Measurements from ENCODE around the gene FAM241B.

Gene FAM241B

GRCh38 chr10:69629897-69630650 is at the start of gene FAM241B:
TSS of gene FAM241B (plus strand) at chr10:69630247. CDS start at chr10:69631744, 1,497 bp downstream.
- peak; percentile 55 for DNase-seq (ENCODE audit: low read depth)

GRCh38 chr10:69580435-69580834 is 49.6 kb upstream of the FAM241B start:
- DNase-seq (ENCODE audit: low read depth): no peak

- no peak for DNase-seq (ENCODE audit: low read depth)
Observed at GRCh38 chr10:69583106-69583505, 46.9 kb upstream of the FAM241B start.

- DNase-seq (ENCODE audit: low read depth): no peak
Observed at GRCh38 chr10:69584624-69585023, 45.4 kb upstream of the FAM241B start.

- DNase-seq (ENCODE audit: low read depth): no peak
Observed at GRCh38 chr10:69588358-69588757, 41.7 kb upstream of the FAM241B start.

- DNase-seq (ENCODE audit: low read depth): no peak
Observed at GRCh38 chr10:69600761-69601330, 29.2 kb upstream of the FAM241B start.

GRCh38 chr10:69609077-69609476 is 21.0 kb upstream of the FAM241B start:
- DNase-seq (ENCODE audit: low read depth): no peak

- DNase-seq (ENCODE audit: low read depth): no peak
Observed at GRCh38 chr10:69612760-69613159, 17.3 kb upstream of the FAM241B start.

GRCh38 chr10:69614130-69614529 is 15.9 kb upstream of the FAM241B start:
- DNase-seq (ENCODE audit: low read depth): no peak

GRCh38 chr10:69616358-69616757 is 13.7 kb upstream of the FAM241B start:
- no peak for DNase-seq (ENCODE audit: low read depth)

GRCh38 chr10:69618746-69619145 is 11.3 kb upstream of the FAM241B start:
- DNase-seq (ENCODE audit: low read depth): no peak

GRCh38 chr10:69619626-69620025 is 10.4 kb upstream of the FAM241B start:
- DNase-seq (ENCODE audit: low read depth): no peak

- DNase-seq (ENCODE audit: low read depth): no peak
Observed at GRCh38 chr10:69620625-69621024, 9.4 kb upstream of the FAM241B start.

GRCh38 chr10:69624245-69624786 is 5.7 kb upstream of the FAM241B start:
- DNase-seq (ENCODE audit: low read depth): no peak

GRCh38 chr10:69626826-69627225 is 3.2 kb upstream of the FAM241B start:
- no peak for DNase-seq (ENCODE audit: low read depth)

GRCh38 chr10:69628891-69629290 is 1.2 kb upstream of the FAM241B start:
- no peak for DNase-seq (ENCODE audit: low read depth)

GRCh38 chr10:69629519-69629896 is 539 bp upstream of the FAM241B start:
- no peak for DNase-seq (ENCODE audit: low read depth)

GRCh38 chr10:69630651-69631400 is 779 bp downstream of the FAM241B start:
- DNase-seq (ENCODE audit: low read depth): no peak

- DNase-seq (ENCODE audit: low read depth): no peak
Observed at GRCh38 chr10:69631566-69631965, 1.5 kb downstream of the FAM241B start.

GRCh38 chr10:69632516-69633199 is 2.6 kb downstream of the FAM241B start:
- DNase-seq (ENCODE audit: low read depth): no peak

GRCh38 chr10:69633673-69634635 is 3.9 kb downstream of the FAM241B start:
- DNase-seq (ENCODE audit: low read depth): no peak

All from activated gamma-delta T cell treated with anti-CD3 and anti-CD28 coated beads, Interleukin-2, amount 50 U/mL, for 16 hours (primary cell).